NCI-H524 treated with DMSO at 0.1 percent for 48 hours (cell line): Measurements from ENCODE around the gene COL11A2.

Source experiments
- DNase-seq: peaks from one replicate; lab custom pipeline; 2025; lab: John Stamatoyannopoulos, UW

Gene COL11A2

GRCh38 chr6:33116841-33117711 is 75.2 kb downstream of the COL11A2 start:
- DNase-seq = no peak

- DNase-seq = no peak
These were observed 75.8 kb downstream of the COL11A2 start for GRCh38 chr6:33116417-33116816.

GRCh38 chr6:33114406-33114805 is 77.9 kb downstream of the COL11A2 start:
- DNase-seq = no peak

GRCh38 chr6:33113755-33114154 is 78.5 kb downstream of the COL11A2 start:
- DNase-seq = no peak
